HG02588 (cell line): ENCODE measurements around the gene RFT1.
A peak's percentile ranks its signal among the peaks of the same experiment; 100 is the strongest.
"Not testable (repeated sequence)": the region's sequence is repeated elsewhere in the genome, so short reads cannot be mapped to it uniquely, and the experiment has no call there.

Experiments used
- ATAC-seq: cut with Tn5 transposase; IDR thresholded peaks from one replicate; pipeline ENCODE4 v1.9.1; 2021; ENCODE audit warnings: mild to moderate bottlenecking, moderate library complexity; ENCODE audit not compliant: unreplicated experiment

Gene RFT1

DNA sequence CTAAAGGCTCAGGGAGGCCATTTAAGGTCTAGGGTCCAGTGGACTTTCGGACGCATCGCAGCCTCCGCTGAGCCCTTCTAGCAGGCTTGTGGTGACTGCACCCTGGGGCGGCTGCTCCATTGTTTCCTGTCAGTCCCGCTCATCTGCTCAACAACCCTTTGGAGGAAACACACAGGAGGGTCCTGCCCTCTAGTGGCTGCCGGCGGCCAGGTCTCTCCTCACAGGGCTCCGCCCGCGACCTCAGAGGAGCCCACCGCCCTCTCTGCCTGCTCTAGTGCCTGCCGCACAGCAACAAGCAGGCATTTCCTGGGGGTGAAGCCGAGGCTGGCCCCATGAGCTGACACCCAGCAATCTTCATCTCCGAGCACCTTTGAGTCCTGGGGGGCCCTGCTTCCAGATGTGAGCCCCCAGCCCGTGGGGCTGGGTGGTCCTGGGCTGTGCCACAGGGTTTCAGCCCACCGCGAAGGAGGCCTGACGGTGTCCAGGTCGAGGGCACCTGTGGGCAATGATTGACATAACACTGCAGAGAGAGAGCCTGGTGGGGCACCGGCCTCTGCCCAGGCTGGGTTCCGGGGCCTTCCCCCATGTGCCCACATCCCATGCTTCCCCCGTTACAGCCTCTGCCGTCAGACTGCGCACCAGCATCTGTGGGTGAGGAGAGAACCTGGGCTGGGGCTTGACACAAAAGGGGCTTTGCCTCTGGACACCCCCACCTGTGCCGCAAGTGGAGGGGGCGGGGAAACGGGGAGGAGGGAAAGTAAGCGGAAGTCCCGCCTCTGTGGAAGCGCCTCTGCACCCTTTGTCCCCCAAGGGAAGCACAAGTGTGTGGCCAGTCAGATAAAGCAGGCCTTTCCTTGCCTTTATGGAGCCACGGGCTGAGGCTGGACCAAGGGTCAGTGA lies 57.3 kb downstream of the RFT1 start:
- peak; percentile 84 for ATAC-seq

DNA sequence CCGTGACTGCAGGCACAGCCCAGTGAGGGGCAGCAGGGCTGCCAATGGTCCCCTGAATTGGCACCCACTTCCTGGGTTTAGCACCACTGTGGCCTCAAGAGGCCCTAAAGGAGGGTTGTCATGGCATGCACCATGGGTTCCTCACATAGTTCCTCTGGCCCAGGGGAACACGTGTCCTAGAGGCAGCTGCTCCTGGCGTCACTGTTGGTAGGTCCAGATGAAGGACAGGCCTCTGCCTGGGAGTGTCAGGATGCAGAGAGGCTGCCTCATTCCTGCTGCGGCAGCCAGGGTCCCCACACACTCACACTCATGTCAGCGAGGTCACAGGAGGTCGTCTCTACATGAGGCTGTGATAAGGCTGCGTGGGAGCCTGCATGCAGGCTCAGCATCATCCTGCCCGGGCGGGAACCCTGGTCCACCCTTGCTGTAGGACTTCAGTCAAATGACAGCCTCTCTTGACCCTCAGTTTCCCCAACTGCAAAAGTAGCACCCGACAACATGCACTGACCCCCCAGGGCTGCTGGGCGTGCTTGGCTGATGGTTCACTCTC lies 58.3 kb downstream of the RFT1 start:
- no peak for ATAC-seq

DNA sequence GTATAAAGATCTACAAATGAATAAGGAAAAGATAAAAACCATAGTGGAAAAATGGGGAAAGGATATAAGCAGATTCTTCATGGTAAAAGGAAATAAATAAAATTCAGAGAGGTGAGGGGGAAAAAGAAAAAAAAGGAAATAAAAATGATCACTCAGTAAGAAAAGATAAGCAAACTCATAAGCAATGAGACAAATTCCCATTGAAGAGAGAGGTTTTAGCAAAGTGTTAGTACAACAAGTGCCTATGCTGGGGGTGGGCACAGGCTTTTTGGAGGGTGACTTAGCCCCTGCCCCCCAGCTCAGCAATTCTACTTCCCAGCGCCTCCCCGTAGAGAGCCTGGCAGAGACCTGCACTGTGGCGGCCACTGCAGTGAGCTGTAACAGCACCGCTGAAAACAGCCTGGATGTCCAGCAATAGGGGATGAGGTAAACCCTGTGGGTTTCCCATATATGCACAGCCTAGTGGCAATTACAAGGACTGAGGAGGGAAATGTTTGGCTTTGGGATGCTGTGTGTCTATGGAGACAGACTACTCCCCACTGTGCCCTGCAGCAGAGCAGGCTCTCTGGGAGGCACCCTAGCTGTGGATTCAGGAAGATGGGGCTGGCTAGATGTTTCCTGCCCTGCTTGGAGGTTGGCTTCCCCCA lies 60.7 kb downstream of the RFT1 start:
- ATAC-seq: no peak

DNA sequence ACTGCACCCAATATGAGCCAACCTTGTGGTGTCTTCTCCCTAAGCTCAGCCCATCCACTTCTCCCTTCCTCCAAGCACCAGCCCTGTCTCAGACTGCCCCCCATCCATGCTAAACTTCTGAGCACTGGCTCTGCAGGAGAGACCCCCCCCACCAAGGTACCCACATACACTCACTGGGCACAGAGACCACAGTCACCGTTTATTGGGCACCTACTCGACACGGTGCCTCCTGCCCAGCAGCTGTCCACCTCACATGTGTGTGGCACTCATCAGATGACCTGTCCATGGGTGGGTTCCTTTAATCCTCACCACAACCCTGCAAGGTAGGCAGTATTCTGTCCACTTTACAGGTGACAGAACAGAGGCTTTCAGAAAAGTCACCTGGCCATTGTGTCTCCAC lies 62.1 kb downstream of the RFT1 start:
- no peak for ATAC-seq

DNA sequence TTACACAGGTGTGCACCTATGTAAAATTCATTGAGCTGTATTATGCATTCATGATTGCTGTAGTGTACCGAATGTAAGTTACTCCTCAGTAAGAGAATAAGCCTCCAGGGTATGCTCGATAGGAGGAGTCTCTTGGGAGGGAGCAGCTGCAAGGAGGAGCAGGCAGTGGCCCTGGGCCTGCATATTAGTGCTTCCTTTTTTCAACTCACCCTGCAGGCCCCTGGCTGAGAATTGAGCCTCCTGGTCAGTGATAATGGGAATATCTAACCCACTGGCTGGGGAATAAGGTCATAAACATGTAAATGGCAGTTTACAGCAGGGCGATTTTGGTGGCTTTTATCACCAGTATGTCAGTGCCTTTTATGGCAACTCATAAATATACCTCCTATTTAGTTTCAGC lies 62.7 kb downstream of the RFT1 start:
- ATAC-seq: no peak

DNA sequence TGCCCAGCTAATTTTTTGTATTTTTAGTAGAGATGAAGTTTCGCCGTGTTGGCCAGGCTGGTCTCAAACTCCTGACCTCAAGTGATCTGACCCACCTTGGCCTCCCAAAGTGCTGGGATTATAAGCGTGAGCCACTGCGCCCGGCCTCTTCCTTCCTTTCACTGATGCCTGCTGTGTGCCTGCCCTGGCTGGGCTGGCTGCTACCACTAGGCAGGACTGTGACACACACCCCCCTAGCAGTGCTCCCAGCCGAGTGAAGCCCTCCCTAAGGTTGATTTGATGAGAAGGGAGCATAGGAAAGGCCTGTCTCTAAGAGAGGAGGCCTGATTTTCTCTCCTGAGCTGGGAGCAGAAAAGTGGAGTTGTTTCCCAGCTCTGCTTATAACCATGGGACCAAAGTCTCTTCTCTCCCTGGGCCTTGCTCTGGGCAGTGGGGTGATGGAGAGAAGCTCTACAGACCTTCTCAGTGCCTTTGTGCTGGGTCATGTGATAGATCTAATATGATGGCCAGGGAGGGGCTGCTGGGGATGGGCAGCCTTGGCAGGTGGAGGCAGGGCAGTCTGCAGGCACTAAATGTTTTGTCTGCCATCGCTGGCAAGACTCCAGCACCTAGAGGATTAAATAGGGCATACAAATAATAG lies 64.3 kb downstream of the RFT1 start:
- no peak for ATAC-seq

DNA sequence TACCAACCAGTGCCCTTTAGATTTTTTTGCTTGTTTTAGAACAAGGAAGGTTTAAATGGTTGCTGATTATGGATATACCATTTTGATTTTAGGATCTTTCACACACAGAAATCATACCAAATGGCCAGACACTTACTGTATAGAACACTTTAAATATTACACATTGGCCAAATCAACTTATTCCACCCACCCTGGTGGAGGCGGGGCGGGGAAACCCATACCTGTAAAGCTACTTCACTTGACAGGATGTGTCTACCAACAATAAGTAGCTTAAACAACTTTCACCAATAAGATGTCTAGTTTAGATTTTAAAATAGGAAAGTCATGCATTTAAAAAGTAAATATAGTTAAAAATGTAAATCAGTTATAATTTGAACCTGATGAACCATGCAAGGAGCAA lies 67.3 kb downstream of the RFT1 start:
- no peak for ATAC-seq

DNA sequence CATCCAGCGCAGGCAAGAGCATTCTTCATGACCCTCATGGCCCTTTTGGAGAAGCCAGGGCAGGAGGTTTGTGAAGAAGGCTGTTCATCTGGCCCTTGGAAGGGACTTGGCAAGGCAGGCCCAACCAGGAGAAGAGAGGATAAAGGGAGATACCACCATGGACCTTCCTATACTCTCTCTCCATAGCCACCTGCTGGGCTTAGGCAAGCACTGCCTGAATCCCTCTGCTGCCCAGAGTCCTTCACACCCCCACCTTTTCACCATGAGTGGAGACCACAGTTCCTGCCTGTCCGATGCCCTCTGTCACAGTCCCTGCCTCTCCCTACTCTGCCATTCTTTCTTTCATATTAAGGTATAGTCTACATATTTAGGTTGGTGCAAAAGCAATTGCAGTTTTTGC lies 73.8 kb downstream of the RFT1 start:
- ATAC-seq: no peak

DNA sequence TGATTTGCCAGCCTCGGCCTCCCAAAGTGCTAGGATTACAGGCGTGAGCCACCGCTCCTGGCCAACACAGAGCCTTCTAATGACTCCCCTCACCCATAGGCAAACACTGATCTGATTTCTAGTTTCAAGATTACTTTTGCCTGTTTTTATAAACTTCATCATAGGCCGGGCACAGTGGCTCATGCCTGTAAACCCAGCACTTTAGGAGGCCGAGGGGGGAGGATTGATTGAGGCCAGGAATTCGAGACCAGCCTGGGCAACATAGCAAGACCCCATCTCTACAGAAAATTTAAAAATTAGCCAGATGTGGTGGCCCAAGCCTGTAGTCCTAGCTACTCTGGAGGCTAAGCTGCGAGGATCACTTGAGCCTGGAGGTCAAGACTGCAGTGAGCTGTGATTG lies 76.0 kb downstream of the RFT1 start:
- ATAC-seq: not testable (repeated sequence)

DNA sequence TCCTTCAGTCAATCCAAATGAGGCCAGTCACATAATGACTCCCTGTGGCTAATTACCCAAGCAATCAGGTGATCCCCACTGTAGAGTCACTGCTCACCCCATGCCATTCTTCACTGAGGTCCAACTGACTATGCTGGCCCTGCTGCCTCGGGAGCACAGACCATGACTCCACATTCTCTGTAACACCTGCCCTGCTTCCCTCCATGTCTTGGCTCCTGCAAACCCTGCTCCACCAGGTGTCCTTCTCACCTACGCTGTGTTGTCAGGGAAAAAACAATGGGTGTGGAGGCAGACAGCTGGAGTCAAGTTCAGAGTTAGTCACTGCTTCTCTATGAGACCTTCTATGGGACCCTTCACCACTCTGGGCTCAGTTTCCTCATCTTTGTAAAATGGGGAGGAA lies 78.3 kb downstream of the RFT1 start:
- no peak for ATAC-seq

DNA sequence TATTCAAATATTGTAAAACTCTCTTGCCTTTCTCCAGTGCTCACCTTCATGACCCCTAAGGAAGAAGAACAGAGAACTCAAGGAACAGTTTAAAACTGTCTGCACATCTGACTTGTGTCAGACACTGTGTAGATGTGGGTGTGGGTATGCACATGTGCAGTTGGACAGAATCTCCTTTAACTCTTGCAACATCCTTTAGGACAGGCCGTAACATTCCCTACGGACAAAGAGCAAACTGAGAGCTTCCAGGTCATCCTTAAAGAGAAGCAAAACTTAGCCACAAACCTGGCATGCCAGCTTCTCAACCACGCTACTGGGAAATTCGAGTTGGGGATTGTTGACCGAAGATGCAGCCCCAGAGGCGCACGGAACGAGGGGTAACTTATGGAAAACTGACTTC lies 80.2 kb downstream of the RFT1 start:
- ATAC-seq: no peak

DNA sequence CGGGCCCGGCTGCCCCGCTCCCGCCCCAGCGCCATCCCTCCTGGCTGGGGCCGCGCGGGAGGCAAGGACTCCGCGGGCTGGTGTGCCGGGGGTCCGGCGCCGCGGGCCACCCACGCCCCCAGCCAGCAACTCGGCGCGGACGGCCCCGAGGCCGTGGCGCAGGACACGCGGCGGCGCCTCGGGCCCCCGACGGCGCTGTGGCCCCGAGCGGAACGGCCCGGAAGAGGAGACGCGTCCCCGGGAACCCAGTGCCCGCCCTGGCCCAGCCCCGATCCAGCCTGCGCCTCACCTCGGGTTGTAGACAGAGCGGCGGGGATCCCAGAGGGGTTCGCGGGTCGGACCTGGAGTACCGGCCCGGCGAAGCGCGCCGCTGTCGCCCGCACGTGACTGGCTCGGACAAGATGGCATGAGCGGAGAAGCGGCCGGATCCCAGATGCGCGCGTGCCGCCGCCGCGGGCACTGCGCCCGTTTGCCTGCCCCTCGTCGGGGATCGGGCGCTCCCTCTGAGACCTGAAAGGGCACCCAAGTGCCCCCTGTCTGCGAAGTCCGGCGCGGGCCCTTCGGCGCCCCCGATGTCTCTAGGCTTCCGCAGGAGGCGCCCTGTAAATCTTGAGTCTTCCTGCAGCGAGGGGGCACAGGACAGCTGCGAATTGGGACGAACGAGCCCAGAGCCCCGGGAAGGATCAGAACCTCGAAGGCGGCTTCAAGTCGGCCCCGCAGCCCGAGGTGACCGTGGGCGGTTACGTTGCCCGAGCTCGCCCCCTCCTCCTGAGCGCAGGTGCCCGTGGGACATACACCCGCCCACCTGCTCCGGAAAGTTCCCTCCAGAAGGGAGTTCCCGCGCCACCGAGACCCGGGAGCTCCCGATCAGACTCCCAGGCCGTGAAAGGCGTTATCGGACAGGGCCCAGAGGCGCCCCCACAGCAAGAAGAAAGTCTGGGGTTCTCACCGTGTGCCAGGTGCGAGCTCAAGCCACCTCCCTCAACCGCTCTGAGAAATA lies 83.8 kb downstream of the RFT1 start:
- ATAC-seq: peak; percentile 27

DNA sequence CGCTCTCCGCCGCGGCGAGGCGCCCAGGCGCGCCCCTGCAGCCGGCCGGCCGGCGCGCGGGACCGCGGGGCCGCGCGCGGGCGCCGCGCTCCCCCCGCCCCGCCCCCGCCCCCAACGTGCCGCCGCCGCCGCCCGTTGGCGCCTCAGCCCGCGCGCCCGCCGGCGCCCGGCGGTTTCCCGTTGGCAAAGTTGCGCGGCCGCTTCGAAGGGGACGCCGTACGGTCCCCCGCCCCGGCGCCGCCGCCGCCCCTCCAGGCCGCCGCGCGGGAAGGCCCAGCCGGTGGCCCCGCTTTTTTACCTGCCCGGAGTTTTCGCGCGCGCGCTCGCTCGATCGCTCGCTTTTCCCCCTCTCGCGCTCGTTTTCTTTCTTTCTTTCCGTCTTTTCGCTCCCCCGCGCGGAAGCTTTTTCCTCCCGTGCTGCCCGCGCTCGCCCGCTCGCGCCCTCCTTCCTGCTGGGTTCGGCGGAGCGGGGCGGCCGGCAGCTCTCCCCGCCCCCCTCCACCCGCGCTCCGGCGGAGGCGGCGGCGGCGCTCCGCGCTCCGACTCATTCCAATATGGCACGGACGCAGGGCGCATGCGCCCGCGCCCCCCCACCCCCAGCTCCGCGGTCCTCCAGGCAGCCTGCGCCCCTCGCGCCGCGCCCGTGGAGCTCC lies 84.6 kb downstream of the RFT1 start, which contains the start of gene SFMBT1:
Gene SFMBT1, minus strand, starts transcription at position 556 of the 653 bp plus-strand sequence. CDS start 76,945 bp downstream, outside the sequence.
- peak; percentile 43 for ATAC-seq

DNA sequence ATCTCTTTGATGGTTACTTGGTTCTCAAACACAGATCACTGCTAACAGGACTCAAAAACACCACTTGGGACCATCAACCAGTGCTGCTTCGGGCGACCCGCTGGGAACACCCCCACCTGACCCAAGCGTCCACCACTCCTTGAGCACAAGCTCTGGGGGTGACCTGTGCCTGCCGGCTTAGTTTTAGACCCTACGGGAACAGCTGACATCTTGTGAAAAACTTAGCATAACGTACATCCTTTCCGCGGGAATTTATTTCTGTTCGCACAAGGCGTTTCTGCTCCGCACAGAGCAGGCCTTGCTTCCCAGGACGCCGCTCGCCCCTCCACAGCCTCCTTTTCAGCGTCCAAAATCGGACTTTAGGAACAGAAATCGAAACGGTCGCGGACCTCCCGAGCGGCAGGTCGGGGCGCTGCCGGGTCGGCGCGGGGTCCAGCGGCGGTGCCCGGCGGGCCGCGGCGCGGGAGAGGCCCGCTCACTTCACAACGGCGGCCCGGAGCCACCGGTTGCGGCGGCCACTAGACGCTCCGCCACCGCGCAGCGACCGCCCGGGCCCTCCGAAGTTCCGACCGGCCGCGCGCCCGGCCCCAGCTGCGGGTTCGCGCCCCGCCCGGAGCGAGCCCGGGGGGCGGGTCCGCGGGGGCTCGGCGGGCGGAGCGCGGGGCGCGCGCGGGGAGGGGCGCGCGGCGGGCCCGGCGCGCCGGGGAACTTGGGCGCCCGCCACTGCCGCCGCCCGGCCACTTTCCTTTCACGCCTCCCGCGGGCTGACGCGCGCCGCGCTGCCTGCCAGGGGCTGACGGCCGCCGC lies 85.3 kb downstream of the RFT1 start:
- peak; percentile 51 for ATAC-seq

DNA sequence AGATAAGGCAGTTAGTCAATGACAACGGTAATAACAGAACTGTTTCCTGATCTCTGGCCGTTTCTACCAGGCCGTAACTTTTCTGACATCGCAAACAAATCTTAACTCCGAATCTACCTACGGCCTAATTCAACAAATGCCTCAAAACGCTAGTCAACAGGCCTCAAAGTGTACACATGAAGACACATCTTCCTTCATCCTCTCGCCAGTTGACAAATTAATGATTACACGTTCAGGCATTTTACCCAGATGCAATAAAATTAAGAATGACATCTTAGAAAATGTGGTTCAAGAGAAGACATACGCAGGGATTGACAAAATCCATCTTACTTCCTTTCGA lies 85.9 kb downstream of the RFT1 start:
- ATAC-seq: no peak

DNA sequence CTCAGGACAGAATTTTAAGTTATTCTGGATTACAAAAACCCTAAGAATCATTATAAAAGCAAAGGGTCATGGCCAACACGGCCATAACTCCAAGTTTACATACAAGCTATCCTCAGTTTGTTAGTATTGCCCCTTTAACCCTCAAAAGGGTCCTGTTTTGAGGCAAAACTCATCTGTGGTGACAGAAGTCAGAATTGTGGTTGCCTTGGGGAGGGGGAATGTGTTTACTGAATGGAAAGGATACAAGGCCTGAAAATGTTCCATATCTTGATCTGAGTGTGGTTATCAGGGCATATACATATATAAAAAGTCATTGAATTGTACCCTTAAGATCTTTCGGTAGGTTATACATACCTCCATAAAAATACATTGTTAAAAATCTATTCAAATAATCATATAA lies 86.5 kb downstream of the RFT1 start:
- no peak for ATAC-seq

DNA sequence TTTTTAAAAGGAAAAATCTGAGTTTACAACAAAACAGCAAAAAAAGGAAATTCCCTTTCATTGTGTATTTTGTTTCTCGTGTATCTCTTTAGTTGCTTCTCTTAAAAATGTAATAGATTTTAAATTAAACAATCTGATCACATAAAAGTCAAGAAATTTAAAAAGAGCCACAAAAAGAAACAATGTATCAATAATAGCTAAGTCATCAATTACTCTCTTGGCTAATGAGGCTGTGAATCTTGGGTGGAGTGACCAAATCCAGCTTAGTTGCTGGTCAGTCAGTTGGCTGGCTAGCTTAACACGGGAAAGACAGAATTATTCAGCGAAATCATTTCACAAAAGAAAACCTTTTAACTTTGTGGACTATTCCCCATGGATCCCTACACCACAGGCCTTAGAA lies 87.6 kb downstream of the RFT1 start:
- no peak for ATAC-seq

DNA sequence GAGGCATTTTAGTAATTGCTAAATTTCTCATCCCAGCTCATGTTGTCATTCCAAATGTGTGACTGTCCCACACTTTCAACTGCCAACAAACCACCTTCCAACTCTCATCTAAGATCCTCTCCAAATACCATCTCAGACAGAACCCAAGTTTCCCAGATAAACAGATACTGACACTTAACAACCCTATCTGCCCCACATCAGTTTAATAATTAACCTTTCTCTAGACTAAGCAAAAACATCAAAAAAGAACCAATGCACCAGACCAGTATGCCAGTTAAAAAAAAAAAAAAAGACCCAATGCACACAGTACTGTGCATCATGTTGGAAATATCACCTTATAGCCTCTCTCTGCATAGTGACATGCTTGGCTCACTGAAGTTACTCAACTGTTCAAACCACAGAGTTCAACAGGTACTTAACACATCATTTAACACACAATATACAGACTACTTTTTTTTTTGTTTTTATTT lies 89.8 kb downstream of the RFT1 start:
- ATAC-seq: no peak

DNA sequence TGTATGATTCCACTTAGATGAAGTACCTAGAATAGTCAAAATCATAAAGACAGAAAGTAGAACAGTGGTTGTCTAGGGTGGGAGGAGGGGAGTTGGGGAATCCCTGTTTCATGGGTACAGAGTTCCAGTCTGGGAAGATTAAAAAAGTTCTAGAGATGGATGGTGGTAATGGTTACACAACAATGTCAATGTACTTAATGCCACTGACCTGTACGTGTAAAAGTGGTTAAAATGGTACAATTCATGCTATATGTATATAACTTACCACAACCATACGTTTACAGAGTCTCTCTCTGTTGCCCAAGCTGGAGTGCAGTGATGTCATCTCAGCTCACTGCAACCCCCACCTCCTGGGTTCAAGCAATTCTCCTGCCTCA lies 90.9 kb downstream of the RFT1 start:
- no peak for ATAC-seq
